GM18502 (cell line): ENCODE data around the gene TLE3.
"Not testable (repeated sequence)": the region's sequence is repeated elsewhere in the genome, so short reads cannot be mapped to it uniquely, and the experiment has no call there.

Experiments
- ATAC-seq: cut with Tn5 transposase; IDR thresholded peaks from one replicate; pipeline ENCODE4 v1.9.1; 2021; ENCODE audit warnings: mild to moderate bottlenecking; ENCODE audit not compliant: unreplicated experiment, poor library complexity

Gene TLE3

GRCh38 chr15:70097321-70098152 lies at the start of gene TLE3:
TLE3 (minus strand) TSS chr15:70097917; CDS start chr15:70096798, 1,119 bp downstream.
- peak; percentile 62 for ATAC-seq

DNA sequence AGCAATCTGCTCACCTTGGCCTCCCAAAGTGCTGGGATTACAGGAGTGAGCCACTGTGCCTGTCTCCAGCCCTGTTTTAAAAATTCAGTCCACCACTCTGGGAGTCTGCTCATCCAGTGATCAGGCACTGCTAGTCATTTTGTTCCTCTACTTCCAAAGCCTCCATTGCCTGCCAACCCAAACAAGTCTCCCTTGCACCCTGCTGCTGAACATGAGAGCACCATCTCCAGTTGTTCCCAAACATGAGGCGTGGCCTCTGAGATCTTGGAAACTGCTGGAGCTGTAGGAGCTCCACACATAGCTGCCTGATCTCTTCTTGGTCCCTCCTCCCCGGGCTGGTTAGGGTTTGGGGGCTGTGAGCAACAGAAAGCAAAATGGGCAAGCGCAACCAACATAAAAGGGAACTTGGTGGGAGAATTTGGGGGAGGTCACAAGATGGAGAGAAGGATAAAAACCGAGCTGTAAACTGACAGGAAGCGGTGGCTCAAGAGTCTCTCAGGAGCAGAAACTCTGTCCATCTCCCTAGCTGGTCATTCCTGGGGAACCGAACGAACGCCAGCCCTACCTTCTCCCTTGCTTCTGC lies 49.6 kb upstream of the TLE3 start:
- no peak for ATAC-seq

DNA sequence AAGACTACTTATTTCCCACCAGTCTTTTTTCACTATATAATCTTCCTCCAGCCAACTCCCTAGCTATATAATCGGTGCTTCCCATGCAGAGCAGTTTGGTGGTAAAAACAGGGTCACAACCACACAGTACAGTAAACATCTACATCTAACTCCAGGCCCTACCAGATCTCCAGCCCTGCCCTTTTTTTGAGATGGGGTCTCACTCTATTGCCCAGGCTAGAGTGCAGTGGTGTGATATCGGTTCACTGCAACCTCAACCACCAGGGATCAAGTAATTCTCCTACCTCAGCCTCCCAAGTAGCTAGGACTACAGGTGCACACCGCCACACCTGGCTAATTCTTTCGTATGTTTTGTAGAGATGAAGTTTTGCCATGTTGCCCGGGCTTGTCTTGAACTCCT lies 49.1 kb upstream of the TLE3 start:
- ATAC-seq: no peak

GRCh38 chr15:70146162-70146561 lies 48.4 kb upstream of the TLE3 start:
- no peak for ATAC-seq

DNA sequence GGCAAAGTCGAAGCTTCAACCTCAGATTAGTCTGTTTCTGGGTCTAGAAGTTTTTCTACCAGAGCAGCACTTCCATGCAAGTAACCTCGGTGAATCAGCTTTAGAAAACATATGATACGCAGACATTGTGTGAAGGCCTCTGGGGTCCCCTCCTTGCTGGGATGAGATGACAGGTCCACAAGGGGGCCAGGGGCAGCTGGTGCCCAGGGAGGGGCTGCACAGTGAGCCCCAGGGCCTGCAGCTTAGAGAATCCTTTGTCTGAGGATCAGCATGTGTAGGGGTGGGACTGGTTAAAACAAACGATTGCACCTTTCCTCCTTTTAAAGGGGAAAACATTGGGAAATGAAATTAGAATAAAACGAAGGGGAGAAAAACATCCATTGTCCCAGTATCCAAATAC lies 47.5 kb upstream of the TLE3 start:
- ATAC-seq: no peak

DNA sequence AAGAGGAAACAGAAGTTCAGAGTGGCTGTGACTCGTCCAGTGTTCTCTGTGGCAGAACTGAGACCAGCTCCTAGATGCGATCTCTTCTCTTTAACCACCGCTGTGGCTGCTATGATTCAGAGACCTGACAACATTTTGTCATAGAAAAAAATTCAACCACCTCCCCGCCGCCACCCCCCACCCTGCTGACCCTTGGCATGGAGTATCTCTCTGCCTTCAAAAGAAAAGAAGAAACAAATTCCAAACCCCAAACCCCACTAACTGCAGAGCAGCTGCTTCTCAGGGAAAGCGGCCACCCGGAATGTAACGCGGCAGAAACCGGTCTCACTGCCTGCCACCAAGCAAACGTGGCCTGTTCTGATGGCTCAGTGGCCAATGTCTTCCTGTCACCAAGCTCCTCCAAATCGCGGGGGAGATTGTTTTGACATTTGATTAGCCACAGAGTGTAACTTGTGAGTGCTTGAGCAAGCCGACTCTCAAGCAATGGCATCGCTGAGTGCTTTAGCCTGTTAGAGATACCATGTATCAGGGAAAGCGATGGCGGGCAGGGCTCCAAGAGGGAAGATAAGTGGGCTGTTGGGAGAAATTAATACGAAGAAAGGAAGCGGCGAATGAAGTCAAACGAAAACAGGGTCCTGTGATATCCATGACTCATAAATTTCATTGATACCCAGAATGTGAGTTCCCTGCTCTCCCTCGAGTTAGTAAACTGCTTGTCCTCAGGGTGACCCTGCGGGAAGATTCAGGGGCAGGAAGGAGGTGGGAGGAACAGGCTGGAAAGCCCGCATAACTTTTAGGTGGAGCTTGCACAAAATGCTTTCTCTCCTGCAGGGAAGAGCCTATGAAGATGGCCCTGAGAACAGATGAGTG lies 44.8 kb upstream of the TLE3 start:
- ATAC-seq: no peak

- ATAC-seq: no peak
These were observed 44.3 kb upstream of the TLE3 start for GRCh38 chr15:70142072-70142321.

DNA sequence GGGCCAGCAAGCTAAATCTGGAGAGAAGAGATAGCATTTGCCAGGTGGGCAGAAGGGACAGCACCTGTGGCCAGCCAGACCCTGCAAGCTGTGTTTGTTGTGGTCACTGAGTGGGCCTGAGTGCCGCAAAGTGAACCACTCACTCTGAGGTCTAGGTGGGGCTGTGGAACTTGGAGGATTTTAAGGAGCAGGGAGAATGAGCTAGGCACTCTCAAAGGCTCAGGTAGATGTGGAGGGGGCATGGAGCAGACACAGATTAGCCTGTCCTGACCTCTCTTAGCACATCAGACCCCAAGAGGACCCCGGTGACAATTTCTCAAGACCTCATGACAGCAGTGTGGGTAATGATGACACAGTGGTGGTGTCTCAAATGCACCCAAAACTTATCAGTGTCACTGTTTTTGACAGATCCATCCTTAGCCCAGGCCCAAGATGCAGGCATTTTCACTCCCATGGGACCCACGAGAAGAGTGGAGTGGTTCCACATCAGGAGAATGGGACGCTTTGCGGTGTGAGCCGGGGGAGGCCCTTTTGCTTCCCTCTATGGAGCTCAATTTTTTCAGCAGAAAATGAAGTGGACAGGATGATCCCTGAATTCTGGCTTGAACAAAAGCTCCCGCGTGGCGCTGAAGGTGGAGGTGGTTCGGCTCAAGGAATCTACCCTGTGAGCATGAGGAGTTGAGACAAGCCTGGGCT lies 43.8 kb upstream of the TLE3 start:
- no peak for ATAC-seq

GRCh38 chr15:70140543-70141375 lies 43.0 kb upstream of the TLE3 start:
- ATAC-seq: no peak

GRCh38 chr15:70140025-70140542 lies 42.4 kb upstream of the TLE3 start:
- ATAC-seq: no peak

GRCh38 chr15:70137967-70138366 lies 40.2 kb upstream of the TLE3 start:
- ATAC-seq: no peak

DNA sequence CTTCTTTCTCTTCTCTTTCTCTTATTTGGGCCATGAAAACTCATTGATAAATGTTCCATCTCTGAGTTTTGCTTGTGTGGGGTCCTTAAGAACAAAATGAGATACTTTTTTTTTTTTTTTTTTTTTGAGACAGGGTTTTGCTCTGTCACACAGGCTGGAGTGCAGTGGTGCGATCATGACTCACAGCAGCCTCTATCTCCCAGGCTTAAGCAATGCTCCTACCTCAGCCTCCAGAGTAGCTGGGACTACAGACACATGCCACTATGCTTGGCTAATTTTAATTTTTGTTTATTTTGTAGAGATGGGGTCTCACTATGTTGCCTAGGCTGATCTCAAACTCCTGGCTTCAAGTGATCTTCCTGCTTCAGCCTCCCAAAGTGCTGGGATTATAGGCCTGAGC lies 39.3 kb upstream of the TLE3 start:
- not testable (repeated sequence) for ATAC-seq

GRCh38 chr15:70133781-70134421 lies 36.2 kb upstream of the TLE3 start:
- ATAC-seq: no peak

DNA sequence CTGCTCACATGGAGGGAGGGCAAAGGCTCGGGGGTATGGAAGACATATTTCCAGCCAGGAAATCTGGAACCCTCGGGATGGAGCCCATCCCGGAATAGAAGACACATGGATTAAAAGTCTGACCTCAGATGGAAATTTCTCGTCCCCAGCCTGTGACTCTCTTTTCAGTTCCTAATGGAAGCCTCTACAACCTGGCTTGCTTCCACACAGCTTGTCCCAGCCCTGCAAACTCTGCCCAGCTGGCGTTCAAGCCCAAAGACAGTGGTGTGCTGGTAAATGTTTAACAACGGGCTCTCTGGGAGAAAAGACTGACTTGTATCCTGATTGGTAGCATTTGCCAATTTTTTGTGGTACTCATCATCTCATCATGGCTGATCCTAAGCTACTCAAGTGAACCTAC lies 35.6 kb upstream of the TLE3 start:
- no peak for ATAC-seq

GRCh38 chr15:70132571-70132970 lies 34.9 kb upstream of the TLE3 start:
- ATAC-seq: no peak

DNA sequence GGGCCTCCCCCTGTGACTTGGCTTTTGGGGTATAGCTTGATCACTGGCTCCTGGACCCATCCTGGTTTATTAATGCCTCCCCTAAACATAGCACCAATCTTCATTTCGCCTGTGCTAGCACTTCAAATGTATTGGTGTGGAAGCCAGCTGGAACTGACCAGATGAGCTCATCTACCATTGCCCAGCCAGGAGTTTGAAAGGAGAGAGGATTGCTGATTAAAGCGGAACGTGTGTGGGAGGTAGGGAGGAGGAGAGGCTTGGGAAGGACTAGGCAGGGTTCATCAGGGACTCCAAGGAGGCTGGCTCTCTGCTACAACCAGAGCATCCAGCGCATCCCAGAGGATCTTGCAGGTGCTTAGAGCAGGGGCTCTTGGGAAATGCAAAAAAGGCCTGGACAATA lies 34.4 kb upstream of the TLE3 start:
- ATAC-seq: no peak

GRCh38 chr15:70128414-70129140 lies 30.9 kb upstream of the TLE3 start:
- ATAC-seq: no peak

DNA sequence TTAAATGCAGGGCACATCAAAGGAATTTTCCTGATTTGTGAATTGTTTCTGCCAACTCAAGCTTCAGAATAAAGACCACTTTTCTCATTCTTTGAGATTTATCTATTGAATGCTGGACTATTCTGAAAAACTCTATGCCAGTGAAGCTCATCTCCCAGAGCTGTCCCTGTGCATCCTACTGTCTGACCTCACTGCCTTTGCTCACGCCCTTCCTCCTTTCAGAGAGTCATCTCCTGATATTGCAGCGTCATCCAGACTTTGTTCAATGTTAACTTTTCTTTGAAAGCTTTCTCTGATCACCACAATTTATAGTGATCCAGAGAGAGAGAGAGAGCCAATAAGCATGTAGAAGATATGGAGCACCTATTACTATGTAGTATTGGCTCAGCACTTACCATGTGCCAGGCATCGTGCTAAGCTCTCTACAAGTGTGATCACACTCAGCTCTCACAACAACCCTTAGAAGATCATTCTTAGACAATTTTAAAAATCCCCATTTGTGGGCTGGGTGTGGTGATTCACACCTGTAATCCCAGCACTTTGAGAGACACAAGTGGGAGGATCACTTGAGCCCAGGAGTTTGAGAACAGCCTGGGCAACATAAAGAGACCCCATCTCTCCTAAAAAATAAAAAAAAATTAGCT lies 30.2 kb upstream of the TLE3 start:
- no peak for ATAC-seq
